IMR-90 (cell line): ENCODE data around the gene CDK13. TPM values are rescaled to one million over a fixed set of nuclear protein-coding genes. Genes with fewer than 3 reads are reported as not detected.

Experiments
- ATAC-seq: fragments of 200-7000 bp; cut with Tn5 transposase; 2 replicates; pipeline ENCODE4 v1.9.1; 2020; ENCODE audit warnings: low read depth, mild to moderate bottlenecking, moderate library complexity
- BruUV-seq: library from RNA; stranded (reverse); fragments of 400-500 nt; replicated peaks from 2 replicates; lab custom pipeline; 2021; lab: Mats Ljungman, UMichigan
- CTCF ChIA-PET: fragments of 300-600 bp; formaldehyde crosslinking; extraction: SDS; loops from one replicate; lab custom pipeline; 2021; ENCODE audit warnings: antibody characterized with exemption; lab: Yijun Ruan, JAX
- POLR2A ChIA-PET: fragments of 300-600 bp; sonication (Branson Sonifier 250); formaldehyde crosslinking; loops from one replicate; lab custom pipeline; 2022; ENCODE audit warnings: antibody characterized with exemption; ENCODE audit not compliant: unreplicated experiment; lab: Charles Lee
- DNase-seq: peaks from one replicate; pipeline ENCODE4 v3.0.0; 2013
- H2AFZ ChIP-seq: replicated peaks from 2 replicates; pipeline ENCODE3; 2013; ENCODE audit warnings: low read length, mild to moderate bottlenecking; ENCODE audit not compliant: poor library complexity
- H2AK5ac ChIP-seq: 2 replicates; pipeline ENCODE4 v1.6.1; 2013; ENCODE audit warnings: low read depth, low read length, inconsistent platforms
- H2AK9ac ChIP-seq: replicated peaks from 2 replicates; pipeline ENCODE3; 2013; ENCODE audit warnings: mild to moderate bottlenecking, low read depth, low read length, moderate library complexity; ENCODE audit not compliant: poor library complexity
- H2BK120ac ChIP-seq: 2 replicates; pipeline ENCODE4 v1.6.1; 2013; ENCODE audit warnings: low read depth, low read length, inconsistent platforms
- H2BK15ac ChIP-seq: 3 replicates; pipeline ENCODE4 v1.6.1; 2013; ENCODE audit warnings: low read depth, low read length, inconsistent platforms
- H2BK20ac ChIP-seq: 2 replicates; pipeline ENCODE4 v1.6.1; 2013; ENCODE audit warnings: low read depth, mild to moderate bottlenecking, inconsistent platforms, low read length, moderate library complexity
- H2BK5ac ChIP-seq: 2 replicates; pipeline ENCODE4 v1.6.1; 2013; ENCODE audit warnings: mild to moderate bottlenecking, low read depth, low read length, inconsistent platforms; ENCODE audit not compliant: poor library complexity, severe bottlenecking
- H3K14ac ChIP-seq: replicated peaks from 2 replicates; pipeline ENCODE4 v1.6.1; 2013; ENCODE audit warnings: low read depth, low read length, inconsistent platforms
- H3K18ac ChIP-seq: 2 replicates; pipeline ENCODE4 v1.6.1; 2013; ENCODE audit warnings: low read depth, low read length, control low read depth
- H3K23ac ChIP-seq: 2 replicates; pipeline ENCODE4 v1.6.1; 2013; ENCODE audit warnings: low read depth, low read length, inconsistent platforms
- H3K27ac ChIP-seq: 2 replicates; pipeline ENCODE4 v1.5.1; 2013; ENCODE audit warnings: mild to moderate bottlenecking, control low read depth, low read length; ENCODE audit not compliant: insufficient read depth
- H3K27me3 ChIP-seq: 2 replicates; pipeline ENCODE4 v1.6.1; 2013; ENCODE audit warnings: low read length; ENCODE audit not compliant: control insufficient read depth, insufficient read depth
- H3K36me3 ChIP-seq: 2 replicates; pipeline ENCODE4 v1.6.1; 2013; ENCODE audit warnings: low read length, mixed read lengths; ENCODE audit not compliant: control insufficient read depth, insufficient read depth
- H3K4ac ChIP-seq: 2 replicates; pipeline ENCODE4 v1.6.1; 2013; ENCODE audit warnings: low read depth, low read length, inconsistent platforms
- H3K4me1 ChIP-seq: 2 replicates; pipeline ENCODE4 v1.6.1; 2013; ENCODE audit warnings: low read length, mixed read lengths; ENCODE audit not compliant: control insufficient read depth, insufficient read depth
- H3K4me2 ChIP-seq: 2 replicates; pipeline ENCODE4 v1.6.1; 2013; ENCODE audit warnings: low read depth, mild to moderate bottlenecking, control low read depth, low read length, moderate library complexity
- H3K4me3 ChIP-seq: 2 replicates; pipeline ENCODE4 v1.5.1; 2013; ENCODE audit warnings: low read depth, mild to moderate bottlenecking, control low read depth, low read length, moderate library complexity; ENCODE audit not compliant: insufficient read depth
- H3K56ac ChIP-seq: 2 replicates; pipeline ENCODE4 v1.6.1; 2013; ENCODE audit warnings: low read length, inconsistent platforms; ENCODE audit not compliant: insufficient read depth; ENCODE audit errors: extremely low read depth
- H3K79me1 ChIP-seq, 2 experiments: 2 replicates each; pipeline ENCODE4 v1.6.1; 2013; ENCODE audit warnings: low read length in 2 of 2, inconsistent platforms in 1 of 2, low read depth in 1 of 2
- H3K9ac ChIP-seq: 2 replicates; pipeline ENCODE4 v1.6.1; 2013; ENCODE audit warnings: low read depth, low read length, control low read depth
- H3K9me1 ChIP-seq: 2 replicates; pipeline ENCODE4 v1.6.1; 2013; ENCODE audit warnings: low read length, inconsistent platforms; ENCODE audit not compliant: insufficient read depth
- H3K9me3 ChIP-seq: 2 replicates; pipeline ENCODE4 v1.6.1; 2013; ENCODE audit warnings: low read length; ENCODE audit not compliant: control insufficient read depth, insufficient read depth
- H4K20me1 ChIP-seq: 2 replicates; pipeline ENCODE4 v1.6.1; 2013; ENCODE audit warnings: low read length, inconsistent platforms; ENCODE audit not compliant: insufficient read depth
- H4K5ac ChIP-seq: 2 replicates; pipeline ENCODE4 v1.6.1; 2013; ENCODE audit warnings: mild to moderate bottlenecking, low read depth, low read length, control low read depth
- H4K8ac ChIP-seq, 2 experiments: 2 replicates each; pipeline ENCODE4 v1.6.1; 2013; ENCODE audit warnings: low read depth in 2 of 2, low read length in 2 of 2, control low read depth in 1 of 2, inconsistent platforms in 1 of 2
- H4K91ac ChIP-seq: 2 replicates; pipeline ENCODE4 v1.6.1; 2013; ENCODE audit warnings: low read depth, low read length, inconsistent platforms; ENCODE audit not compliant: insufficient read depth
- BHLHE40 ChIP-seq: fragments of 150-350 bp; IDR thresholded peaks from 2 replicates; pipeline ENCODE4 v1.6.1; 2016; ENCODE audit warnings: mild to moderate bottlenecking, low read depth, low read length
- CEBPB ChIP-seq: IDR thresholded peaks from 2 replicates; pipeline ENCODE4 v1.6.1; 2012; ENCODE audit warnings: low read depth, low read length, improper control_type of control experiment
- CHD1 ChIP-seq: IDR thresholded peaks from 2 replicates; pipeline ENCODE4 v1.6.1; 2012; ENCODE audit warnings: low read depth, low read length, improper control_type of control experiment
- MAFK ChIP-seq: IDR thresholded peaks from 2 replicates; pipeline ENCODE4 v1.6.1; 2012; ENCODE audit warnings: low read depth, low read length, improper control_type of control experiment
- NFE2L2 ChIP-seq: fragments of 150-350 bp; IDR thresholded peaks from 2 replicates; pipeline ENCODE4 v1.6.1; 2016; ENCODE audit warnings: low read depth, mild to moderate bottlenecking, low read length
- RCOR1 ChIP-seq: IDR thresholded peaks from 2 replicates; pipeline ENCODE4 v1.6.1; 2012; ENCODE audit warnings: mild to moderate bottlenecking, low read length, improper control_type of control experiment; ENCODE audit not compliant: insufficient replicate concordance
- SMC3 ChIP-seq: fragments of 150-350 bp; IDR thresholded peaks from 2 replicates; pipeline ENCODE4 v1.6.1; 2016; ENCODE audit warnings: low read depth, mild to moderate bottlenecking, antibody characterized with exemption, low read length, moderate library complexity
- WGBS, 2 experiments: methylation state at CpG; one replicate each; pipeline versions ENCODE4 v1.1.5 to v1.1.7; 2013; ENCODE audit warnings: missing lambda C conversion rate in 2 of 2; ENCODE audit not compliant: insufficient read length in 1 of 2; ENCODE audit errors: extremely low coverage in 2 of 2; 5-methylcytosine and 5-hydroxymethylcytosine counted together
- dilution Hi-C: fragments of 300-500 bp; cut with HindIII; formaldehyde crosslinking; loops from one replicate; pipeline ENCODE4 v1.14.3; 2018; ENCODE audit warnings: low sequenced_read_pairs; ENCODE audit not compliant: unreplicated experiment
- in situ Hi-C: fragments of 300-500 bp; cut with MboI; formaldehyde crosslinking; loops from 3 replicates; pipeline ENCODE4 v1.14.3; 2019; ENCODE audit warnings: low sequenced_read_pairs, inconsistent platforms, mixed read lengths
- intact Hi-C: fragments of 100-400 bp; cut with micrococcal nuclease; formaldehyde crosslinking; loops from 2 replicates; pipeline ENCODE4 v1.10.0; 2022
- polyA plus RNA-seq, 3 experiments: library from polyadenylated mRNA; depleted of rRNA; stranded (reverse); fragments of >200 nt; gene quantifications; 2 replicates each; pipeline ENCODE4 v1.2.3, GENCODE V29; 2012; ENCODE audit warnings: low replicate concordance in 1 of 3
- total RNA-seq: library from RNA; depleted of rRNA; stranded (reverse); fragments of >200 nt; gene quantifications from 2 replicates; pipeline ENCODE4 v1.2.3, GENCODE V29; 2012
- TF ChIP-seq, protein P1 (sequence below): fragments of 150-350 bp; IDR thresholded peaks from 2 replicates; pipeline ENCODE4 v1.6.1; 2017; ENCODE audit warnings: mild to moderate bottlenecking, antibody characterized with exemption, low read length, low read depth
- TF ChIP-seq, protein P2 (sequence below): fragments of 150-350 bp; IDR thresholded peaks from 2 replicates; pipeline ENCODE4 v1.6.1; 2016; ENCODE audit warnings: low read depth, mild to moderate bottlenecking, low read length, moderate library complexity, borderline replicate concordance

Gene CDK13
- total and polyA plus RNA-seq, 2 of the 4 experiments (the other 2 are of a cell fraction) = 20.1 to 50.4 TPM

DNA sequence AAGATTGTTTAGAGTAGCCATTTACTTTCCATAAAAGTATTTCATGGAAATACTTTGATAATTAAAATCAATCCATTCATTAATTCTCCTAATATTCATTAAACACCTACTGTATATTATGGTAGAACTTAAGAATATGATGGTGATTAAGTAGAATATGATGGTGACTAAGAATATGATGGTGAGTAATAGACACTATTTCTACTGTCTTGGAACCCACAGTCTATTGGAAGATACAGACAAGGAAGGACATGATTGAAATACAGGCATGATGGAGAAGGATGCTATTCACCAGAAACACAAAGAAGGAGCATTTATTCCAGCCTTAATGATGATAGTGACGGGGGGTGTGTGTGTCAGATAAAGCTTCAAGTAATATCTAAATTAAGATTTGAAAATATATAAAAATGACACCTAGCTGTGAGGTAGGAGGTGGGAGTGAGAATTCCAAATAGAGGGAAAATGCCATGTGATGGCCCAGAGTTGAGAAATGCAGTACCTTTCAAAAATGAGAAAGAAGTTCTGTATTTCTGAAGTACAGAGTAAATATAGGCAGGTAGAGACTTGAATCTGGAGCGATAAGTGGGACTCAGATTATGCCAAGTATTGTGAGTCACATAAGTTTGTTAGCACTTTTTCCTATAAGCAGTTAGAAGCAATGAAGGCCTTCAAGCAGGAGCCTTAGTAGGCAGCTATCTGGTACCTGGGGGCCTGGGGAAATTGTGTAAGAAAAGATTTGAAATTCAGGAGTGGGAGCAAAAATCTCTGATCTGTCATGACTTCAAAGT, 12.5 kb upstream of the CDK13 start (continued):
- no peak for TF ChIP-seq BHLHE40

DNA sequence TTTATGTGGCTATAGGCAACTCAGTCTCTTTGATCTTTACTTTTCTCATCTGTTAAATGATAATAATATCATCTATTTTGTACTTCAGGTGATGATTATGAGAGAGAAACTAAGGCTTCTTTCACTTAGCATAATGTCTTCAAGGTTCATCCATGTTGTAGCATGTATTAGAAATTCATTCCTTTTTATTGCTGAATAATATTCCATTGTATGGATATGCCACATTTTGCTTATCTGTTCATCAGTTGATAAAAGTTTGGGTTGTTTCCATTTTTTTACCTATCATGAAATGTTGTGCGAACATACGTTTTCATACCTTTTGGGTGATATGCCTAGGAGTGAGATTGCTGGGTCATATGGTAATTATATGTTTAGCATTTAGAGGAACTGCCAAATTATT, 7.2 kb upstream of the CDK13 start:
- Histone ChIP-seq H3K9me3 (no peaks in the 10 kb centered on the region), H2BK15ac (no peak overlapping the region), H2AK5ac (no peak overlapping the region), H2AK9ac (no peak overlapping the region), H3K4ac (no peak overlapping the region), H2BK5ac (no peak overlapping the region), H4K8ac (no peak overlapping the region), H3K36me3 (no peaks in the 10 kb centered on the region), H3K56ac (no peak overlapping the region), H3K27ac (no peak overlapping the region), H3K27me3 (no peaks in the 10 kb centered on the region), H2BK20ac (no peak overlapping the region), H3K4me2 (no peak overlapping the region), H3K79me1 (peaks cover 2% of the 10 kb centered on the region in 2 experiments; a peak in 1 of 4 replicates), H3K4me3 (no peak overlapping the region), H3K23ac (no peak overlapping the region), H4K91ac (no peak overlapping the region), H2BK120ac (no peak overlapping the region), H3K4me1 (no peaks in the 10 kb centered on the region), H3K14ac (no peak overlapping the region), H2AFZ (no peak overlapping the region), H4K20me1 (no peaks in the 10 kb centered on the region), H3K9ac (no peak overlapping the region), H3K18ac (no peak overlapping the region), H4K5ac (no peak overlapping the region), H3K9me1 (no peaks in the 10 kb centered on the region)
- in situ Hi-C loops = no loop called here
- no CpG with 5 or more reads among the region's 2 CpGs for WGBS, 2 experiments
- ATAC-seq (no peak), DNase-seq (no peak)
- intact Hi-C loops = no loop called here
- POLR2A ChIA-PET = no interaction called here
- CTCF ChIA-PET = no interaction called here
- dilution Hi-C loops = no loop called here
- TF ChIP-seq SMC3 = no peak
- TF ChIP-seq NFE2L2 = no peak
- no peak for TF ChIP-seq CEBPB
- no peak for TF ChIP-seq RCOR1
- TF ChIP-seq, protein P1, sequence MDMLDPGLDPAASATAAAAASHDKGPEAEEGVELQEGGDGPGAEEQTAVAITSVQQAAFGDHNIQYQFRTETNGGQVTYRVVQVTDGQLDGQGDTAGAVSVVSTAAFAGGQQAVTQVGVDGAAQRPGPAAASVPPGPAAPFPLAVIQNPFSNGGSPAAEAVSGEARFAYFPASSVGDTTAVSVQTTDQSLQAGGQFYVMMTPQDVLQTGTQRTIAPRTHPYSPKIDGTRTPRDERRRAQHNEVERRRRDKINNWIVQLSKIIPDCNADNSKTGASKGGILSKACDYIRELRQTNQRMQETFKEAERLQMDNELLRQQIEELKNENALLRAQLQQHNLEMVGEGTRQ = no peak
- no peak for TF ChIP-seq MAFK
- TF ChIP-seq CHD1 = no peak
- TF ChIP-seq, protein P2, sequence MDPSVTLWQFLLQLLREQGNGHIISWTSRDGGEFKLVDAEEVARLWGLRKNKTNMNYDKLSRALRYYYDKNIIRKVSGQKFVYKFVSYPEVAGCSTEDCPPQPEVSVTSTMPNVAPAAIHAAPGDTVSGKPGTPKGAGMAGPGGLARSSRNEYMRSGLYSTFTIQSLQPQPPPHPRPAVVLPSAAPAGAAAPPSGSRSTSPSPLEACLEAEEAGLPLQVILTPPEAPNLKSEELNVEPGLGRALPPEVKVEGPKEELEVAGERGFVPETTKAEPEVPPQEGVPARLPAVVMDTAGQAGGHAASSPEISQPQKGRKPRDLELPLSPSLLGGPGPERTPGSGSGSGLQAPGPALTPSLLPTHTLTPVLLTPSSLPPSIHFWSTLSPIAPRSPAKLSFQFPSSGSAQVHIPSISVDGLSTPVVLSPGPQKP = no peak
- no TSS peak for BruUV-seq
